GM18502 (cell line): ENCODE results near the gene AUTS2.

Experiments
- ATAC-seq: cut with Tn5 transposase; IDR thresholded peaks from one replicate; pipeline ENCODE4 v1.9.1; 2021; ENCODE audit warnings: mild to moderate bottlenecking; ENCODE audit not compliant: unreplicated experiment, poor library complexity

The AUTS2 gene

DNA sequence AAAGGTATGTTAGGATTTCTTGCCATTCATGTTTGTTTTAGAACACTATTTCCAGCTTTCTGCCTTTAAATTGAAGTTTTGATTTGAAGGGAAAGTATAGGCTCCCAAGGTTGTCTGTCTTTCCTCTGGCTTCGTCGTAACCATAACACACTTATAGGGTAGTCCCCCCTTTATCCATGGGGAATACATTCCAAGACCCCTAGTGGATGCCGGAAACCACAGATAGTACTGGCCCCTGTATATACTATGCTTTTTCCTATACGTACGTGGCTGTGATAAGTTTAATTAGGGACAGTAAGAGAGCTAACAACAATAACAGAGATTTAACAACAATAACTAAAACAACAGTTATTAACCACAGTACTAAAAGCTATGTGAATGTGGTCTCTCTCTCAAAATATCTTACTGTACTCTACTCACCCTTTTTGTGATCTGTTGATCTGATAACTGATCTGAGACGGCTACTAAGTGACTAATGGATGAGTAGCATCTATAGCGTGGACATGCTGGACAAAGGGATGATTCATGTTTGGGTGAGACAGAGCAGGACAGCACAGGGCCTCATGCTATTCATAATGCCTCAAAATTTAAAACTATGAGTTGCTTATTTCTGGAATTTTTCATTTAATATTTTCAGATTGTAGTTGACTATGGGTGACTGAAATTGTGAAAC, 273.1 kb downstream of the AUTS2 start:
- no peak for ATAC-seq

DNA sequence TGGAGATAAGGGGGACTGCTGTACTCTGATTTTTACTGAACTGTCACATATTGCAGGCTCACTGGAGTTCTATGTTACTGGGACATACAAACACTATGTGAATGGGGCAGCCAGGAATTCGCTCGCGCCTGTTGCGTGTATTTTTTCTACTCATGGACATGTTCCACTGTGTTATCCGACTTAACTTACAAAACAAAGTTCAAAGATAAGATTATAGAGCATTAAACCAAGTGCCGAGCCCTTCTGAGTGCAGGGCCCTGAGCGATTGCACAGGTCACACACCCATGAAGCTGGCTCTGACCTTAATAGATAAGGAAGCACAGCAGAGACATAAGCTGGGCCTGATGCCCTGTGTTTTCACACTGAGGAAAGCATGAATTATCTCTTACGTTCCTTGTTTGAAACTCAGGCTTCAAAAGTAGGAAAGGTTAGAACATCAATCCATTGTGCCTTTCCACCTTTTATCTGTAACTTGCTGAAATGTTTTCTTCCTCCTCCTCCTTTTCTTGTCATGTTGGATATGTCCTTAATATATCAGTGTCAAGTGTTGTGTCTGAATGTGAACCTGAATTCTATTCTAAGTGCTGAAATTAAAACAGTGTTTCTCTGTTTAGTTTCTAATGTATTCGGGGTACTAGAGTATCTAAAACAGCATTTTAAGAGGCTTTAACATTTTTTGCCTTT, 273.8 kb downstream of the AUTS2 start:
- ATAC-seq = no peak

DNA sequence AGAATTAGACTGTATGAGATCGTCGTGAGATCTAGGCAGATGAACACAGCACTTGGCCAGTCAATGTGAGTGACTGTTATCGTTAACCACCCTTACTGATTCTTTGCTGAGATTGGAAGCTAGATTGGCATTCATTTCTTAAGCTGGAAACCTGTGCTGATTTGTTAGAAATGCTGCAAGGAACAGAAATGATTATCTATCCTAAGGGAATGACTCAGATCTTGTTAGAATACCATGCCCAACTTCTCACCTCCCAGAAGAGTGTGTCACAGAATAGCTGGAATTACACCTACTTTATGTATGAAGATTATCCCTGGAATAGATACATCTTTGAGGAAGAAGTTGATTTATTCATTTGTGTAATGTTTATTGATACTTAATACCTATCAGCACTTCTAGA, 275.2 kb downstream of the AUTS2 start:
- ATAC-seq = no peak

DNA sequence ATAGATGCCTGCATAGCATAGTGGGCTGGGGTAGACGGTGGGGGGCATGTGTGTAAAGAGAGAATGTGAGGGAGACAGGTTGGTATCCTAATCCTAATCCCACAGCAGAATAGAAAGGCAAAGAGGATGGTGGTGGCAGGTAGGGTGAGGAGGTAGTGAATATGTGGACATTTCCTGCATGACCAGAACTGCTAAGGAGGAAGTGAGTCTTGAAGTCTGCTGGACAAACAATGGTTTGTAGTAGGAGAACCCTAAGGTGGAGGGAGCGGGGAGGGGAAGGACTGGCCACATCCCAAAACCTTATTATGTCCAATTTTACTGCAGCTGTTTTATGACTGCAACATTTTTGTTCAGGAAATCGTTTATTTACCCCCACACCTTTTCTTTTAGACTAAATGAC, 279.7 kb downstream of the AUTS2 start:
- no peak for ATAC-seq

DNA sequence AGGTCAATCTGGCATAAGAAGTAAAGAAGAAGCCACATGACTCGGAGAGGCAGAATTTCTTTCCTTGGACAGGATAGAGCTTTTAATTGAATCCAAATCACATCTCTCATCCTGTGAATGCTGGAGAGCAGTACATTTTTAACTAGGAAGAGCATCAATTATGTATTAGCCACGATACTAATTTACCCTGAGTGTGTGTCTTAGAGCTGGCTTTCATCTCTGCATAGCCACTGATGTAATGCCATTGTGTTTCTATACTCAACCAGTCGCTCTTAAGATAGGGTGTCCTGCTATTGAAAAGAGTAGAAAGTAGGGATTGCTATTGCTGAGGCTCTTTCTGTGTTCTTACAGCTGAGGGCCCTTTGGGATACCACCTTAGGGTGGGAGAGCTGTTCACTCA, 280.3 kb downstream of the AUTS2 start:
- ATAC-seq = no peak

DNA sequence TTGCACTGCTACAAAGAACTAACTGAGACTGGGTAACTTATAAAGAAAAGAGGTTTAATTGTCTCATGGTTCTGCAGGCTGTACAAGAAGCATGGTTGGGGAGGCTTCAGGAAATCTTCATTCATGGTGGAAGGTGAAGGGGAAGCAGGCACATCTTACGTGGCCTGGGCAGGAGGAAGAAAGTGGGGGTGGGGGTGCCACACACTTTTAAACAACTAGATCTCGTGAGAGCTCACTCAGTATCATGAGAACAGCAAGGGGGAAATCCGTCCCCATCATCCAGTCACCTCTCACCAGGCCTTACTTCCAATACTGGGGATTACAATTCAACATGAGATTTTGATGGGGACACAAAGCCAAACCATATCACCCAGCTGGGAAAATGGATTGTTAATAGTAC, 281.7 kb downstream of the AUTS2 start:
- no peak for ATAC-seq

DNA sequence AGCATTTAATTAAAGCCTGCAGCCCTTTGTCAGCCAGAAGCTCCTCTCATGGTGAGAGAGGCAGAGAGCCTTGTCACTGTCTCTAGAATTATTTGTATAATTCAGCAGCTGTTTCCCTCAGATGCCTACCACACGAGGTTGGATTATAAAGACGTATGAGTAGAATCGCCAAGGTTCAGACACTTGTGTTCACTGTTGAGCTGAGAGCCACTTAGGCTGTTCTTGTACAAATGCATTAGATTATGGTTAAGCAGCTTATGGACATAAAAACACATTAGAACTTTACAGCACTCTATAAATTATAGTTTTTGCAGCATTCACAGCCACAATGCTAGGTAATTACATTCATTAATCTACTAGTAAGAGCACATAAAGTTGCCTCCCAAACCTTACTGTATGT, 282.6 kb downstream of the AUTS2 start:
- no peak for ATAC-seq

DNA sequence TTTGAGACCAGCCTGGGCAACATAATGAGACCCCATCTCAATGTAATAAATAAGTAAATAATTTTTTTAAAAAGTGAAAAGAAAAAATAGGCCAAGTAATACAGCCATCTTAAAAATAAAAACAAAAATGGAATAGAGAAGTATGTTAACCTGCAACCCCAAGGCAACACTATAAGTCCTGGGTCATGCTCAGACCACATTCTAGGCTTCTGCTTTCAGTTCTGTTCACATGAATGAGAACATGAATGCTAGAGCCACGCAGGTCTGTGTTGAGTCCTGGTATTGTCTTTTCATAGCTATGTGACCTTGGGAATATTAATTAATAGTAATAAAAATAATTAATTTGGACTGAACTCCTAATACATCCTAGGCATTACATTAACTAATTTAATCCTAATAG, 284.0 kb downstream of the AUTS2 start:
- ATAC-seq = peak; percentile 78

DNA sequence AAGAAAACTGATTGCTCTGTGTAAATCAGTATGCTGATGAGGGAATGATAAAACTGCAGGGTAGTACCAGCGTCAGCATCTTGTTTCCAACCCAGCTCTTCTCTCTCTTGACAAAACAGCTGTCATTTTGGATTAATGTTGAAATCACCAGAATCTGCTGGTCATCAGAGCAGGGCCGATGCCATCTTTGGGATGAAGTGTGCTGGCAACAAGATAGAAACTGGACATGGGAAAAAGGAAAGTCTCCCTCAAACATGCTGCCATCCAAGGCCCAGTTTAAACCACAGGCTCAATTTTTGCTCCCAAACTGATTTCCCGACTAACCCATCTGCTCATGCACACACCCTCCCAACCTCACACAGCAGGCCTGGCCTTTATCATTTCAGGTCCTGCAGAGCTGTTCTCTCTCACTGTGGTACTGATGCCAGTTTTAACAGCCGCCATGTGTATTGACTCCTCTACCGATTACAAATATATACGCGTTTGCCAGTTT, 285.2 kb downstream of the AUTS2 start:
- ATAC-seq = no peak

DNA sequence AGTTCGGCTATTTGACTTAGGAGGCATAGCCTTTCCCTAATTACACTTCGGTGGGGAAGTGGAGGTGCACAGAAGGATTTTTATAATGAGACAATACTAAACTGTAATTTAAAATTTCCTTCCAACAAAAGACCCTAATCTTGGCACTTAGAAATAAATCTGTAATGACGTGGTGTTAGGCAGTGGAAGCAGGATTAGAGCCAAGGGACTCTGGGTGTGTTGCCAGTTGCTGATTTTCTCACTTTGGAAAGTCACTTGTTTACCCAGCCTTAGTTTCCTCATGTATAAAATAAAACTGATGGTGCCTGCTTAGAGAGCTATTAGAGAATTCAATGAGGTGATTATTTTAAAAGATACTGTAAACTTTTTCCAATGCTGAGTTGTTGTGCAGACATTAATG, 287.2 kb downstream of the AUTS2 start:
- ATAC-seq = no peak

DNA sequence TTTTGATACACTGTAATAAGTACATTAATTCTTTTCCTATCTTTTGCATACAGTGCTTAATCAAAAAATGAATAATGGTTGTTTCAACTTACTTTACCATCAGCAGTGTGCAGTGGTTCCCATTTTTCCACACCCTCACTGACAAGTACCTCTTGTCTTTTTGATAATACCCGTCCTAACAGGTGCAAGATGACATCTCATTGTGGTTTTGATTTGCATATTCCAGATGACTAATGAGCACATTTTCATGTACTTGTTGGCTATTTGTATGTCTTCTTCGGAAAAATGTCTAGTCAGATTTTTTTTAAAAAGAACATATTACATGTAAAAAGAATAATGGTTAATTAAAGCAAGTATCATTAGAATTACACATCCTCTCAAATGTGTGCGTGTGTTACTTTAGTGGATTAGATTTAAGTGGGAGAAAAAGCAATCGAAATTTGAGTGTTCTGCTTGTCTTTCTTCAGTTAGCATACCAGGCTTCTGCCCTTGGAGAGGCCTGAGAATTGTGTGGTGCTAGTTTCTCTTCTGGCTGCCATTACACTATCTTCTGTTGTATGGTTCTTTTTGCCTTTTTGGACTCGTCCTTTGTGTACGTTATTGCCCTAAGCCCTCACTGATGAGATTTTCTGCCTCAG, 291.2 kb downstream of the AUTS2 start:
- ATAC-seq = peak; percentile 73

DNA sequence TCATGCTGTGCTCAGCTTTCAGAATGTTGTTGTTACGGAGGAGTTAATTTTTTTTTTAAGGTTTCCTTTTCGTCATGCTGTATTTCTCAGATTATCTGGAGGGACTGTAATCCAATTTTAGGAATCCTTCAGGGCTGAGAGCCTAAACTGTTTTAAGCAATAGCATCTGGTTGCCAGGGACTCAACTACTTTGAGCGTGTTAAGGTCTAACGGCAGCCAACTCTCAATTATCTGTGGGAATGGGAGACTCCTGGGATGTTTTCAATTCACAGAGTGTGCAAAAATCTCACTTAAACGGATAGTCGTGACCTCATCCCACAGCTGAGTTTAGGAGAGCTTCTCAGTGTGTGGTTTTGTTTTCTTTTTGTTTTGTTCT, 291.7 kb downstream of the AUTS2 start:
- no peak for ATAC-seq

DNA sequence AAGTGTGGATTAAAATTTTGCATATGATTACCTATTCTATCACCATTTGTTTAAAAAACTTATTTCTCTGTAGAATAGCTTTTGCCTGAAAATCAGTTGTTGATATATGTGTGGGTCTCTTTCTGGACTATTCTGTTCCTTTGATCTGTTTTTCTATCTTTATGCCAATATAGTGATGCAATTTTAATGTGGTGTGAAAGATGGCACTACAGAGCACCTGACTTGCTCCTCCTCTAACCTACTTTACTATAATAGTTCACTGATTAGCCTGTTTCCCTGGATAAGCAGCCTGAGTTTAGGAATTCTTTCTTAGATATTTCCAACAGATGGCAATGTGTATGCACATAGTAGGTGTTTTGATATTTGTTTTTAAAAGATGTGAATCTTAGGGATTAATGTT, 294.5 kb downstream of the AUTS2 start:
- ATAC-seq = no peak

DNA sequence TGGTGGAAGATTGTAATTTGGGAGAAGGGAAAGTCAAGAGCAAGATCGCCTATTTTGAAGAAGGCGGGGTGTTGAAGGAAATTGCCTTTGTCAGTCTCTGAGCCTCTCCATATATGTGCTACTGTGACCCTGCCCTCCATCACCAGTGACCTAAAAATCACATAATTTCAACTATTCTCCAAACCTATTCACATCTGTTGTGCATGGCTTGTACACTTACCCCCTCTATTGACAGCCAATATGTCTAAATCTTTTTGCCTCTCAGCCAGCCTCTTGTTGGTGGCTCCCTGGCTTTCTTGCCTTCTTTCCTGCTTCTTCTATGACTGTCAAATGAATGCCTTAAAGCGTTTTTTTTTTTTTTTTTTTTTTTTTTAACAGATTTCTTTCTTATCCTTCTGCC, 295.6 kb downstream of the AUTS2 start:
- no peak for ATAC-seq

DNA sequence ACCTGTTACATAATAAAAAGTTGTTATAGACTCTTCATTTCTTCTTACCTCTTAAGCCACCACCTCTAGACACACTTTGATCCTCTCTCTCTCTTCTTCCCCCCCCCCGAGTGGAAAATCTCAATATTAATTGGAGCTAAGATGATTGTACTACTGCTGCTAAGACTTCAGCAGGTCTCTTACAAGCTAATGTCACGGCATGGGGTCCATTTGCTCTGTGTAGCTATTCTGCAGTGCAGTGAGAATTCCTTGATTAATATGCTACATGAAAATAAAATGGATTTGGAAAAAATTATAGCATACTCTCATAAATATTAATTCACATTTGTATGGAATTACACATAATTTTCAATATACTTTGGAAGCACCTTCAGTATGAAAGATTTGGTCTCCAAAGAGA, 297.2 kb downstream of the AUTS2 start:
- no peak for ATAC-seq

DNA sequence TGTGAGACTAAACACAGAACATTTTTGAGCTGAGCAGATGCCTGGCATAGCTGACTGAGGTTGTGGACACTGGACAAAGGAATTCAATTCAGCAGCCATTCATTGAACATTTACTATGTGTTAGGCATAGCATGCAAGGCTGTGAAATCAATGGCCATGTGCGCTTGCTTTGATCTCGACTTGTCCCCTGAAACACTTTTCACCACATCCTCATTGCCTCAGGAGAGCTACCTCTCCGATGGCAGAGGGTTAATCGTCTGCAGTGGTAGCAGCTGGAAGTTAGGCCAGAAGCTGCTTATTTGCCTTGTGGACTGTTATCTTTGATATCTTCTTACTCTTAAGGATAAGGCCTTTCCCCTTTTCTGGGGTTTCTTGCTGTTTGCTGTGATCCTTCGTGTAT, 297.8 kb downstream of the AUTS2 start:
- ATAC-seq = no peak

DNA sequence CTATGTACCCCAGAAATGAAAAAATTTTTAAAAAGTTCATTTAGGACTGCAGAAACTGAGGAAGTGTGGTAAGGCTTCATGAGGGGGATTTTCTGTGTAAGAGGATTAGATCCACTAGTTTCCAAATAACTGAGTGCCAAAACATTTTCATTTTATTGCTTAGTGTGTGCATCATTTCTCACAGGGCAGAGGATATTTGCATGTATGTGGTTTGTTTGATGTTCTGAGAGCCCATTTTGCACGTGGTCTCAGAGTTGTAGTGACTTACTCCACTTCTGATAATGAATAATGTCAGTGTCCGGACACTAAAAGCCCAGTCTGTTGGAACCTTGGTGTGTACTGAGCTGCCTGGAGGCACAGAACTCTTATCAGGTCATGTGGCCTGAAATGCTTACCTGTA, 299.9 kb downstream of the AUTS2 start:
- peak; percentile 86 for ATAC-seq

DNA sequence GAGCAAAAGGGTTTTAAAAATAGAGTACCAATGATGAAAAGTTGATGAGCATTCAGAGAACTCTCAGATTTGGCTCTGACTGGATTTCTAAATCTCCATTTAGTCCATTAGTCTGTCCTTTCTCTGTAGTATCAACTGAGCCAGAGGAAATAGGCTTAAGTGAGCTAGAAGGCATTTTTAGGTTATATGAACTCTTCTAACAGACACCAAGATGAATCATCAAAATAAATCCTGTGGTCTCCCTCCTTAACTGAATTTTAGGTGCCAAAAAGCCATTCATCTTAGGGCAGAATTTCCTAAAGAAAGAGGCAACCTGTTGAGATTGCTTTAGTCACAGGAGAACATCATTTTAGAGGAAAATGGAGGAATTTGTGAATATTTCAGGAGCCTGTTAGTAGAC, 305.1 kb downstream of the AUTS2 start:
- ATAC-seq = no peak

DNA sequence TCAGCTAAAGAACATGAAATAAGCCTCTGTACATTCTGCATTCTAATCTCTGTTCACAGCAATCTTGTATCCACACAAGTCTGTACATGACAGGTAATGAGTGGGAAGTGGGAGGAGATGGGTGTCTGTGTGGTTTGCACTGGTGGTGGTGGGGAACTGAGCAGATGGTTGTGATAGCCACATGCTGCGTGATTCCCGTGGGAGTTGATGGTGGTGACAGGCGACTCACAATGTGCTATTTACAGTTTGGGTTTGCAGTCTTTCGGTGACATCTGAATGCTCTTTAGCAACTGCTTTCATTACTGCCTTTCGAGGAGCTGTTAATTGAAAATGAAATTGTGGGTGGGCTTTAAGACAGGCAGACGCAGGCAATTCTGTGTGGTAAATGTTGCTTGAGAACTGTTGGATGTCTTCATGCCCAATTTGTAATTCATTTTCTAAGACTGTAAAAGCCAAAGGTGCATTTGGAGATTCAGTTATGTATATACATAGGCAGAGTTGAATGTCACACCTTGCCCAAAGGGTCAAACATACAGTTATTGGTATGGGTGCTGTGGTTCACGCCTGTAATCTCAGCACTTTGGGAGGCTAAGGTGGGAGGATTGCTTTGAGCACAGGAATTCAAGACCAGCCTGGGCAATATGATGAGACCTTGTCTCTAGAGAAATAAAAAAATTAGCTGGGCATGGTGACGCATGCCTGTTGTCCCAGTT, 308.2 kb downstream of the AUTS2 start:
- peak; percentile 93 for ATAC-seq

DNA sequence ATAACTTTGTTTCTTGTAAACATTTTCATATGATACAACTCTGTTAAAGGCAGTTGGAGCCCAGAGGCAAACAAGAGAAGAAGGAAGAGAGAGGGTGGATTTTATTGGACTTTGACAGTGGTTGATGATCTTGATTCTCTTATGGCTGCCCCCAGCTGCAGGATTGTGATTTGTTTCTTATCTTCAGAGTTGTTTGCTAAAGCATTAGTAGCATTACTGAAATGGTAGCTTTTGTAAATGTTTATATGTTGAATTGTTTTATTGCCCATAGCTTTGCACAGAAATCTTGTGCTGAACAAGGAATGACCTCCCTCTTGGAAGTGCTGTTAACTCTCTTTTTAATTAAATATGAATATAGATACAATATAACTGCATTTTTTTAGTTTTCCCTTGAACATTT, 309.4 kb downstream of the AUTS2 start:
- no peak for ATAC-seq

DNA sequence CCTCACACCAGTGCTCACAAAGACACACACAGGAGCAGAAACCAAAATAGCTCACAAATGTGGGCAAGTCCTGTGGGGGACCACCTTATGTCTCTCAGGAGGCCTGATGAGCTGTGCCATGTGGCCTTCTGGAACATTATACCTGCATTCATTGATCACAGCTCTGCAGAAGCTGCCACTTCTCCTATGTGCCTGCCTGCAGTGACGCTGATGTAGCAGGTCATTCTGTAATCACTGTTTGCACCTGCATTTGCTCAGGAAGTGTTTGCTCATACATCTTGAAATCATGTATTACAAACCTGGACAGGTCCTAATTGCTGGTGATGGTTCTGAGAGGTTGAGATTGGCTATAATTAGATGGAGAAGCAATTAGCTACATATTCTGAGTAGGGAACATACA, 310.2 kb downstream of the AUTS2 start:
- no peak for ATAC-seq
